Muscle layer of duodenum (tissue), 2 donors: Measurements from ENCODE around the gene ASCC2.

ENCODE experiments used
- H3K27ac ChIP-seq: one replicate; pipeline ENCODE4 v1.7.0; 2013; ENCODE audit warnings: mild to moderate bottlenecking, low read length
- H3K27me3 ChIP-seq: one replicate; pipeline ENCODE4 v1.7.0; 2013; ENCODE audit warnings: low read depth, mild to moderate bottlenecking, control low read depth, low read length
- H3K36me3 ChIP-seq, 2 donors: one replicate each; pipeline ENCODE4 v1.7.0; 2013; ENCODE audit warnings: low read length in 2 of 2, control low read depth in 1 of 2, mild to moderate bottlenecking in 1 of 2; ENCODE audit not compliant: insufficient read depth in 2 of 2, control insufficient read depth in 1 of 2
- H3K4me1 ChIP-seq, 2 donors: one replicate each; pipeline ENCODE4 v1.7.0; 2013; ENCODE audit warnings: low read length in 2 of 2, mild to moderate bottlenecking in 2 of 2, control low read depth in 1 of 2, moderate library complexity in 1 of 2; ENCODE audit not compliant: insufficient read depth in 2 of 2, control insufficient read depth in 1 of 2
- H3K4me3 ChIP-seq, 2 donors: one replicate each; pipeline ENCODE4 v1.7.0; 2013; ENCODE audit warnings: low read length in 2 of 2, low read depth in 1 of 2, mild to moderate bottlenecking in 1 of 2
- H3K9me3 ChIP-seq, 2 donors: one replicate each; pipeline ENCODE4 v1.7.0; 2013; ENCODE audit warnings: low read length in 2 of 2, control low read depth in 1 of 2, mild to moderate bottlenecking in 1 of 2; ENCODE audit not compliant: control insufficient read depth in 1 of 2
- donor health status: healthy.

The ASCC2 gene

GRCh38 chr22:29801153-29801552 is 36.9 kb downstream of the ASCC2 start:
- Histone ChIP-seq H3K27me3 (no peaks in the 10 kb centered on the region), H3K4me3 (no peak overlapping the region), H3K36me3 (peaks cover 59 to 82% of the 10 kb centered on the region in 2 donors), H3K27ac (no peak overlapping the region), H3K4me1 (peaks cover 0 to 16% of the 10 kb centered on the region in 2 donors), H3K9me3 (no peaks in the 10 kb centered on the region)

- Histone ChIP-seq H3K27ac (peak overlapping the region; percentile 40), H3K4me3 (no peak overlapping the region)
Measured at GRCh38 chr22:29799217-29799680, 38.8 kb downstream of the ASCC2 start.

GRCh38 chr22:29798801-29799200 is 39.3 kb downstream of the ASCC2 start:
- Histone ChIP-seq H3K36me3 (peaks cover 47 to 66% of the 10 kb centered on the region in 2 donors), H3K4me1 (peaks cover 0 to 13% of the 10 kb centered on the region in 2 donors), H3K4me3 (no peak overlapping the region), H3K27ac (no peak overlapping the region), H3K27me3 (no peaks in the 10 kb centered on the region), H3K9me3 (no peaks in the 10 kb centered on the region)

More at GRCh38 chr22:29799217-29799680, 38.8 kb downstream of the ASCC2 start:
- Histone ChIP-seq H3K4me1 (peaks cover 0 to 13% of the 10 kb centered on the region in 2 donors), H3K9me3 (no peaks in the 10 kb centered on the region), H3K36me3 (peaks cover 50 to 71% of the 10 kb centered on the region in 2 donors), H3K27me3 (no peaks in the 10 kb centered on the region)

DNA sequence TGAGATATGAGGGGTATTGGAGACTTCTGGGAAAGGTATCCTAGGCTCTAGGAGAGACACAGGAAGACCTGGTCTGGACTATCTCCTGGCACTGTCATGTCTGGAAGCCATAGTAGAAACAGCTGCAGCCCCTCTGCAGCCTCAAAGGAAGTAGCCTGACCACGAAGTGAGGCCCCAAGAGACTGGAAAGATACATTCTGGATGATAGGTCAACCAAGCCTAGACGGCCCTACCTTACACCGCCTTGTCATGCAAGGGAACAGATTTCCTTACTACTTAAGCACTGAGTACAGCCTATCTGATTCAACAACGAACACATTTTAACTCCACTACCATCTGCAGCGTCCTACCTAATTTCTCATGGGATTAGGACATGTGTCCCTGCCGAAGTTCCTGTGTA is 39.8 kb downstream of the ASCC2 start:
- Histone ChIP-seq H3K9me3 (no peaks in the 10 kb centered on the region), H3K27me3 (no peaks in the 10 kb centered on the region), H3K36me3 (peaks cover 47 to 65% of the 10 kb centered on the region in 2 donors), H3K27ac (no peak overlapping the region), H3K4me3 (no peak overlapping the region), H3K4me1 (peaks cover 0 to 13% of the 10 kb centered on the region in 2 donors)

DNA sequence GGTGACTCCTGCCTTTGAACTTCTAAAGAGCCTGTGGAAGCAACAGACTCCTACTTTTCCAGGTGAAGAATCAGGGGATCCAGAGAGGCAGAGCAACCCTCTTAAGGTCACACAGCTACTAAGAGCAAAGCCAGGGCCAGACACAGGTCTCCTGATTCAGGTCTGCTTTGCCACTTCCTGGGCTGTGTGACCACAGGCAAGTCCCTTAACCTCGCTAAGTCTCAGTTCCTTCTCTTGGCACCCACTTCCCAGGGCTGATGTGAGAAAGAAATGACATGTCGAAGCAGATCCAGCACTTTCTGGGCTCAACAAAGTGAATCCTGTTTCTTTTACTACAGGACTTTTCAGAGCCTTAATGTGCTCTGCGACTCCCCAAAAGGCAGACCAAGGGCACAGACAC is 40.7 kb downstream of the ASCC2 start:
- H3K4me1 ChIP-seq = peaks cover 0 to 13% of the 10 kb centered on the region in 2 donors
- no peaks in the 10 kb centered on the region for H3K9me3 ChIP-seq
- no peak overlapping the region for H3K27ac ChIP-seq
- H3K27me3 ChIP-seq = no peaks in the 10 kb centered on the region
- H3K36me3 ChIP-seq = peaks cover 50 to 74% of the 10 kb centered on the region in 2 donors
- H3K4me3 ChIP-seq = no peak overlapping the region

DNA sequence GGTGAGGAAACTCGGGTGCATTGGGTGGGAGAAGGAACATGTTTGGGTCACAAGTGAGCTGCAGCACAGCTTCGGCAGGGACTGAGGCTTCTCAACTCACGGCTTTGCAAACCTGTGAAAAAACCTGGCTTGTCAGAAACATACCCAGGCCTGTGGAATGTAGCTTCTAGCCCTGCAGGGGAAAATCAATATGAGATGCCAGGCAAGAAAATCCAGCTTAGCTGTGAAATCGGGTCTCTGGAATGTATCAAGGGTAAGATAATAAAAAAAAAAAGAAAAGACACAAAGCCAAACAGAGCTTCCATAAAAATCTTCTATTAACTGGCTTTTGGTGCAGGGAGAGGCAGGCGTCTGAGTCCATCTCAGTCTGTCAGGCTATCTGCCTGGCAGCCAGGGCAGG is 42.4 kb downstream of the ASCC2 start:
- Histone ChIP-seq H3K36me3 (peaks cover 50 to 74% of the 10 kb centered on the region in 2 donors), H3K27ac (no peak overlapping the region), H3K27me3 (no peaks in the 10 kb centered on the region), H3K4me1 (peaks cover 0 to 13% of the 10 kb centered on the region in 2 donors), H3K9me3 (no peaks in the 10 kb centered on the region), H3K4me3 (no peak overlapping the region)

DNA sequence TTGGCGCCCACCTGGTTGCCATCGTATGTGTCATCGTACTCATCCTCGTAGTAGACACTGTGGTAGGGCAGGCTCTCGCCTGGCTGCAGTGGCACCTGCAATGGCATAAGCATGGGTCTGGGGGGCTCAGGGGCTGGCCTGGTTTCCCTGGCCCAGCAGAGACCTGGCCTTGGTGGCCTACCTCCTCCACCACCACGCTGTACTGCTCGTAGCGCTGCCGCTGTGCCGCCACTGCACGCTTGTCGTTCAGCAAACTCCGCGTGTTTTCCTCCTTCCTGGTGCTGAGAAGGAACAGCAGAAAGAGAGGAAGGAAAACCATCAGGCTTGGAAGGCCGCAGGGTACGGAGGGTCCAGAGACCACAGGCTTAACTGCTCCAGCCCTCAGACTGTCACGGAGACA is 44.7 kb downstream of the ASCC2 start:
- Histone ChIP-seq H3K27ac (no peak overlapping the region), H3K4me3 (no peak overlapping the region), H3K4me1 (peaks cover 0 to 4% of the 10 kb centered on the region in 2 donors), H3K9me3 (no peaks in the 10 kb centered on the region), H3K36me3 (peaks cover 59 to 74% of the 10 kb centered on the region in 2 donors), H3K27me3 (no peaks in the 10 kb centered on the region)

- H3K9me3 ChIP-seq = no peaks in the 10 kb centered on the region
- H3K4me3 ChIP-seq = no peak overlapping the region
- H3K36me3 ChIP-seq = peaks cover 45 to 60% of the 10 kb centered on the region in 2 donors
- no peaks in the 10 kb centered on the region for H3K4me1 ChIP-seq
- H3K27me3 ChIP-seq = no peaks in the 10 kb centered on the region
- no peak overlapping the region for H3K27ac ChIP-seq
Measured at GRCh38 chr22:29790061-29790460, 48.0 kb downstream of the ASCC2 start.

GRCh38 chr22:29788339-29789279 is 49.5 kb downstream of the ASCC2 start:
- Histone ChIP-seq H3K4me3 (no peak overlapping the region), H3K4me1 (peaks cover 0 to 9% of the 10 kb centered on the region in 2 donors), H3K9me3 (no peaks in the 10 kb centered on the region), H3K27ac (no peak overlapping the region), H3K36me3 (peaks cover 38 to 59% of the 10 kb centered on the region in 2 donors), H3K27me3 (no peaks in the 10 kb centered on the region)

- Histone ChIP-seq H3K36me3 (peaks cover 33 to 48% of the 10 kb centered on the region in 2 donors), H3K4me1 (peaks cover under 1 to 9% of the 10 kb centered on the region in 2 donors), H3K27ac (no peak overlapping the region), H3K9me3 (no peaks in the 10 kb centered on the region), H3K4me3 (no peak overlapping the region), H3K27me3 (no peaks in the 10 kb centered on the region)
Measured at GRCh38 chr22:29787371-29787980, 50.6 kb downstream of the ASCC2 start.

GRCh38 chr22:29786031-29786430 is 52.0 kb downstream of the ASCC2 start:
- no peaks in the 10 kb centered on the region for H3K27me3 ChIP-seq
- H3K9me3 ChIP-seq = no peaks in the 10 kb centered on the region
- H3K36me3 ChIP-seq = peaks cover 22 to 35% of the 10 kb centered on the region in 2 donors
- no peak overlapping the region for H3K27ac ChIP-seq
- H3K4me1 ChIP-seq = peaks cover 8 to 22% of the 10 kb centered on the region in 2 donors
- H3K4me3 ChIP-seq = no peak overlapping the region
